Cardiac muscle cell (in vitro differentiated cells and primary cell): Measurements from ENCODE around the gene NCLN. TPM values are rescaled to one million over a fixed set of nuclear protein-coding genes. Genes with fewer than 3 reads are reported as not detected.

Experiments used
- DNase-seq, 2 donors: peaks; one replicate each; pipeline versions ENCODE4 v3.0.0 to v3.0.0-alpha.2; 2010 to 2017; ENCODE audit warnings: low read depth in 1 of 2, low spot score in 1 of 2
- H3K27ac ChIP-seq: fragments of 200-600 bp; sonication (generic); 2 replicates; pipeline ENCODE4 v1.5.1; 2016
- H3K27me3 ChIP-seq: fragments of 200-600 bp; sonication (generic); 2 replicates; pipeline ENCODE4 v1.6.0; 2016; ENCODE audit warnings: control low read depth
- H3K36me3 ChIP-seq: fragments of 200-600 bp; sonication (generic); 2 replicates; pipeline ENCODE4 v1.5.1; 2016; ENCODE audit warnings: control low read depth
- H3K4me1 ChIP-seq: fragments of 200-600 bp; sonication (generic); 2 replicates; pipeline ENCODE4 v1.8.1; 2017; ENCODE audit warnings: low read depth, mild to moderate bottlenecking, mixed run types
- H3K4me3 ChIP-seq: fragments of 200-600 bp; sonication (generic); 2 replicates; pipeline ENCODE4 v1.5.1; 2016; ENCODE audit warnings: mild to moderate bottlenecking
- H3K9me3 ChIP-seq: fragments of 200-600 bp; sonication (generic); 2 replicates; pipeline ENCODE4 v1.5.1; 2017; ENCODE audit warnings: low read depth, mild to moderate bottlenecking, control low read depth
- polyA plus RNA-seq: library from polyadenylated mRNA; unstranded; fragments of >200 nt; fragmentation: Nextera tagmentation; extraction: Ambion mirVana; gene quantifications from 2 replicates; pipeline ENCODE4 v1.2.1, GENCODE V29; 2016
- total RNA-seq: library from RNA; depleted of rRNA; stranded (reverse); fragments of >200 nt; gene quantifications from 2 replicates; pipeline ENCODE4 v1.2.3, GENCODE V29; 2016
- TF ChIP-seq, protein P1 (sequence below): IDR thresholded peaks from 2 replicates; pipeline ENCODE4 v1.5.1; 2012; ENCODE audit warnings: low read depth, mild to moderate bottlenecking, low read length

NCLN gene
- total and polyA plus RNA-seq, 2 experiments from 2014 or later = 30.6 to 55.7 TPM

DNA sequence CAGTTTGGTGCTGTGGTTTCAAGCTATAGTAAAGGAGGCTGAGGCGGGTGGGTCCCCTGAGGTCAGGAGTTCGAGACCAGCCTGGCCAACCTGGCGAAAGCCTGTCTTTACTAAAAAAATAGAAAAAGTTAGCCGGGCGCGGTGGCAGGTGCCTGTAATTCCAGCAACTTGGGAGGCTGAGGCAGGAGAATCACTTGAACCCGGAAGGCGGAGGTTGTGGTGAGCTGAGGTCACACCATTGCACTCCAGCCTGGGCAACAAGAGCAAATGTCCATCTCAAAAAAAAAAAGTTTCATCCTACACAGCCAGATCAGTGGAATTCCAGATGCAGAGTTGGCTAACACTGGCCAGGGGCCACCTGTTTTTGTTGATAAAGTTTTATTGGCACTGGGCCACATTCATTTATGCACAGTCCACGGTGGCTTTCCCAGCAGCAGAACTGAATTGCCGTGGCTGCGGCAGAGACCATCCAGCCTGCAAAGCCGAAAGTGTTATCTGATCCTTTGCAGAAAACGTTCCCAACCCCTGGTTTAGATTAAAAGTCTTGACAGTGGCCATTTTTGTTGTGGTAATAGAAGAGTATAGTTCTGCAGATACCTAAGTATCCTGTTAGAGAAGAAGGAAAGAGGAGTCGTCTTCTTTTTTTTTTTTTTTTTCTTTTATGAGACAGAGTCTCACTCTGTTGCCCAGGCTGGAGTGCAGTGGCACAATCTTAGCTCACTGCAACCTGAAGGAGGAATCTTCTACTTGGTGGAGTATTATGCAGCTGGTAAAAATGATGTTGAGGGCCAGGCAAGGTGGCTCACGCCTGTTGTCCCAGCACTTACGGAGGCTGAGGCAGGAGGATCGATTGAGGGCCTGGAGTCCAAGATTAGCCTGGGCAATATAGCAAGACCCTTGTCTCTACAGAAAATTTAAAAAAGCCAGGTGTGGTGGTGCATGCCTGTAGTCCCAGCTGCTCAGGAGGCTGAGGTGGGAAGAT lies 8.7 kb downstream of the NCLN start:
- no peaks in the 10 kb centered on the region for H3K27me3 ChIP-seq
- no peak for DNase-seq
- no peaks in the 10 kb centered on the region for H3K9me3 ChIP-seq
- H3K4me3 ChIP-seq = no peak overlapping the region
- H3K27ac ChIP-seq = no peak overlapping the region
- TF ChIP-seq, protein P1, sequence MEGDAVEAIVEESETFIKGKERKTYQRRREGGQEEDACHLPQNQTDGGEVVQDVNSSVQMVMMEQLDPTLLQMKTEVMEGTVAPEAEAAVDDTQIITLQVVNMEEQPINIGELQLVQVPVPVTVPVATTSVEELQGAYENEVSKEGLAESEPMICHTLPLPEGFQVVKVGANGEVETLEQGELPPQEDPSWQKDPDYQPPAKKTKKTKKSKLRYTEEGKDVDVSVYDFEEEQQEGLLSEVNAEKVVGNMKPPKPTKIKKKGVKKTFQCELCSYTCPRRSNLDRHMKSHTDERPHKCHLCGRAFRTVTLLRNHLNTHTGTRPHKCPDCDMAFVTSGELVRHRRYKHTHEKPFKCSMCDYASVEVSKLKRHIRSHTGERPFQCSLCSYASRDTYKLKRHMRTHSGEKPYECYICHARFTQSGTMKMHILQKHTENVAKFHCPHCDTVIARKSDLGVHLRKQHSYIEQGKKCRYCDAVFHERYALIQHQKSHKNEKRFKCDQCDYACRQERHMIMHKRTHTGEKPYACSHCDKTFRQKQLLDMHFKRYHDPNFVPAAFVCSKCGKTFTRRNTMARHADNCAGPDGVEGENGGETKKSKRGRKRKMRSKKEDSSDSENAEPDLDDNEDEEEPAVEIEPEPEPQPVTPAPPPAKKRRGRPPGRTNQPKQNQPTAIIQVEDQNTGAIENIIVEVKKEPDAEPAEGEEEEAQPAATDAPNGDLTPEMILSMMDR = no peak
- no peaks in the 10 kb centered on the region for H3K36me3 ChIP-seq
- no peaks in the 10 kb centered on the region for H3K4me1 ChIP-seq

DNA sequence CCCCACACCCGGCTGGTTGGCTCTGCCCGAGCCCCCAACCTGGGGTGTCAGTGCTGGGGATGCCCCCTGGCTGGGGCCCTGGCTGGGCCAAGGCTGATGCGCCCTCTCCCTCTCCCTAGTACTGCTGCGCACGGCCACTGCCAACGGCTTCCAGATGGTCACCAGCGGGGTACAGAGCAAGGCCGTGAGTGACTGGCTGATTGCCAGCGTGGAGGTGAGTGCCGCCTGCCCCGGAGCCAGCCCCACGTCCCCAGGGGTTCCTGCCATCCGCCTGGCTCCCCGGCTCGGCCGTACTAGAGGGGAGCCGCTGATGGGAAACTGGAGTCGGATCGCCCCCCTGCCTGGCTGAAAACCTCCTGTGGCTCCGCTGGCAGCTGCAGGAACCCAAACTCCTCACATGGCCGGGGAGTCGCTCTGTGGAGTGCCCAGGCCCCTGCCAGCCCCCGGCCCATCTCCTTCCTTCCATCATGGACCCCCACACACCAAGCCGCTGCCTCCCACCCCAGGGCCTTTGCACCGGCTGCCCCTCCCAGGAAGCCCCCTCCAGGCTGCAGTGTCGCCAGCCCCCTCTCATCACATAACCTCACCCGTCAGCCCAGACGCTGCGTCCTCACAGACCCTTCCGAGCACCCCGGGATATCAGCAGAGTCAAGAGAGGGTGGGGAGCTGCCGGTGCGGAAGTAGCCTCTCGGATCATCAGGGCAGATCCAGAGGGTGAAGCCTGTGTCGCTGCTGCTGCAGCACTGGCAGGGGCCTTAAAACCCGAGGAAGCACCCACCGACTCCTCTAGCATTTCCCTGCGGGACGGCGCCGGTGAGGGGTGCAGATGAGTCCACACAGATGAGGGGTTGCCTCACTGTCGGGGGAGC lies 10.6 kb downstream of the NCLN start:
- Histone ChIP-seq H3K36me3 (no peaks in the 10 kb centered on the region), H3K9me3 (no peaks in the 10 kb centered on the region), H3K4me1 (no peaks in the 10 kb centered on the region), H3K27ac (no peak overlapping the region), H3K27me3 (no peaks in the 10 kb centered on the region), H3K4me3 (no peak overlapping the region)
- TF ChIP-seq, protein P1 = no peak
- DNase-seq = no peak

DNA sequence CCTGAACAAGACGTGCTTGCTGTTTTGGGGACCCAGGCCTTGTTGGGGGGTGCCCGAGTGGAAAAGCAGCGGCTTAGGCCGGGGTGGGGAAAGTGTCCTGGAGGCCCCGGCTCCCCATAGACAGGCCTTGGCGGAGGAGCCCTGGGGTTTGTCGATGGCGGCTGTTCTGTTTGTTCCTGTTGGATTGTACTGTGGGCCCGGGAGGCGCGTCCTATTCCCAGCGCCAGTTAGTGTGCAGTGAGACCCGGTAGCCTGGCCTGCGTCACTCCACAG lies 11.1 kb downstream of the NCLN start:
- H3K27me3 ChIP-seq = no peaks in the 10 kb centered on the region
- no peaks in the 10 kb centered on the region for H3K4me1 ChIP-seq
- no peaks in the 10 kb centered on the region for H3K9me3 ChIP-seq
- H3K36me3 ChIP-seq = no peaks in the 10 kb centered on the region
- TF ChIP-seq, protein P1 = no peak
- no peak overlapping the region for H3K27ac ChIP-seq
- no peak overlapping the region for H3K4me3 ChIP-seq
- no peak for DNase-seq

DNA sequence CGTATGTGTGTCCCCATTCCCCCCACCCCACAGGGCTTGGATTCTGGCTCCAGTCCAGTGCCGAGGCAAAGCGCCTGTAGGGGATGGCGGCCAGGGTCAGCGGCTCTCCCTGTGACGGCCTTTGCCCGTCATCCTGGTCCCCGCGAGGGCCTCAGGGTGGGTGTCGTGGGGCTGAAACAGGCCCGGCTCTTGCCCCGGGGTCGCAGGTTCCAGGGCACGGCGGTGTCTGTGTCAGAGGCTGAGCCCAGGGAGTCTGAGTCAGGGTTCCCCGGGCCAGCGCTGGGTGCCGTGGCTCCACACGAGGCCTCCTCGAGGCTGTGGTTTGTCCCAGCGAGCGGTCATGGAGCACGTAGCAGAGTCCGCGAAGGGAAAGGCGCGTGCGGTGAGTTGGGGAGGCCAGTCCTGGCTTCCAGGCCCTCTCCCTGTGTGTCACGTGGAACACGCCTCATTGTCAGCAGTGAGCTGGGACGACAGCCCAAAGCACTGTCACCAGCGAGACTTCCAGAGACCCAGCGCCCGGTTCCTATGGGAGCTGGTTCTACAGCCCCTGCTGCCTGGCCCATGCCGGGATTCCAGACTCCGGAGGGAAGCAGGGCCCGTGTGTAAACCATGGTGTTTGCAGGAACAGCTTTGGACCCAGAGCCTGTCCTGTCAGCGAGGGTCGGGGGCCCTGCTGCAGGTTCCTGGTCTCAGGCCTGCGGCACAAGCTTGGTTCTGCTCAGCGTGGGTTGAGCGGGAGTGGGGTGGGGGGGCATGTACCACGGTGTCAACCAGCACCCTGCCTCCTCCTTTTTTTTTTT lies 13.4 kb downstream of the NCLN start:
- TF ChIP-seq, protein P1 = no peak

DNA sequence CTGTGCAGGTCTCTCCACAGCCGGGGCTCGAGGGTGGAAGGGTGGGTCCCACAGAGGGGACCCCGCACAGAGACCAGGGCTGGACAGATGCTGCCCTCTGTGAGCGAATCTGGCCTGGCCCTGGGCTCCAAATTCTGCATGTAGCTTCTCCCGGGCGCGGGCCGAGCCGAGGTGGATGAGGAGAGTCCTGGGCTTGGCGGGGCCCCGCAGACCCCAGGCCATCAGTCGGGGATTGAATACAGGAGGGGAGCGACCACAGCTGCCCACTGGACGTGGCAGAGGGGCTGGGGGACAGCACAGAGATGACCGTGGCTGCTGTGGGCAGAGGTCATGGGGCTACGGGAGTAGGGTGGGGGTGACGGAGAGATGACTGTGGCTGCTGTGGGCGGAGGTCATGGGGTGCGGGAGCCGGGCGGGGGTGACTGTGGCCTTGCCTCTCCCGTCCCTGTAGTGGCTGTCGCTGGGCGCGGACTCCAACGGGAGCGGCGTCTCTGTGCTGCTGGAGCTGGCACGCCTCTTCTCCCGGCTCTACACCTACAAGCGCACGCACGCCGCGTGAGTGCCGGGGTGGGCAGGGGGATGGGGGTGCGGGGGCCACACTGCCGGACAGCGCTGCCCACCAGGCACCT lies 15.5 kb downstream of the NCLN start:
- Histone ChIP-seq H3K27ac (no peak overlapping the region), H3K9me3 (no peaks in the 10 kb centered on the region), H3K4me1 (no peaks in the 10 kb centered on the region), H3K4me3 (no peak overlapping the region), H3K36me3 (no peaks in the 10 kb centered on the region), H3K27me3 (no peaks in the 10 kb centered on the region)
- TF ChIP-seq, protein P1 = no peak
- DNase-seq = no peak

More for the DNA sequence above, 13.4 kb downstream of the NCLN start:
- H3K36me3 ChIP-seq = no peaks in the 10 kb centered on the region
- H3K4me1 ChIP-seq = no peaks in the 10 kb centered on the region
- DNase-seq = no peak
- H3K27me3 ChIP-seq = no peaks in the 10 kb centered on the region
- H3K9me3 ChIP-seq = no peaks in the 10 kb centered on the region
- no peak overlapping the region for H3K27ac ChIP-seq
- no peak overlapping the region for H3K4me3 ChIP-seq
